Mesenchymal stem cell (in vitro differentiated cells and primary cell): ENCODE results near the gene TRHDE.

ENCODE experiments used
- DNase-seq: peaks from one replicate; pipeline ENCODE4 v3.0.0-alpha.2; 2013
- H2AFZ ChIP-seq: one replicate; pipeline ENCODE4 v1.6.1; 2013; ENCODE audit warnings: low read depth, mild to moderate bottlenecking, control low read depth, inconsistent platforms, low read length, moderate library complexity
- H2AK5ac ChIP-seq: 2 replicates; pipeline ENCODE4 v1.6.1; 2013; ENCODE audit warnings: low read length, moderate library complexity, mild to moderate bottlenecking, inconsistent platforms; ENCODE audit not compliant: severe bottlenecking
- H2BK120ac ChIP-seq: one replicate; pipeline ENCODE4 v1.6.1; 2013; ENCODE audit warnings: low read depth, mild to moderate bottlenecking, inconsistent platforms, low read length, moderate library complexity
- H2BK12ac ChIP-seq, 2 experiments: one replicate each; pipeline ENCODE4 v1.6.1; 2013; ENCODE audit warnings: inconsistent platforms in 2 of 2, low read length in 2 of 2, mild to moderate bottlenecking in 2 of 2, moderate library complexity in 2 of 2, control low read depth in 1 of 2
- H2BK15ac ChIP-seq: one replicate; pipeline ENCODE4 v1.6.1; 2013; ENCODE audit warnings: mild to moderate bottlenecking, low read depth, inconsistent platforms; ENCODE audit not compliant: poor library complexity, severe bottlenecking
- H2BK5ac ChIP-seq: 2 replicates; pipeline ENCODE4 v1.6.1; 2013; ENCODE audit warnings: low read depth, mild to moderate bottlenecking, low read length, control low read depth, inconsistent platforms; ENCODE audit not compliant: poor library complexity, severe bottlenecking
- H3K14ac ChIP-seq, 2 experiments: one replicate each; pipeline ENCODE4 v1.6.1; 2013; ENCODE audit warnings: inconsistent platforms in 2 of 2, low read length in 2 of 2, control low read depth in 1 of 2, mild to moderate bottlenecking in 1 of 2, moderate library complexity in 1 of 2
- H3K18ac ChIP-seq, 2 experiments: one replicate each; pipeline ENCODE4 v1.6.1; 2013; ENCODE audit warnings: inconsistent platforms in 2 of 2, low read length in 2 of 2, control low read depth in 1 of 2, low read depth in 1 of 2, mild to moderate bottlenecking in 1 of 2
- H3K23ac ChIP-seq, 2 experiments: one replicate each; pipeline ENCODE4 v1.6.1; 2013; ENCODE audit warnings: inconsistent platforms in 2 of 2, low read length in 2 of 2, mild to moderate bottlenecking in 2 of 2, moderate library complexity in 2 of 2, control low read depth in 1 of 2
- H3K27ac ChIP-seq: 2 replicates; pipeline ENCODE4 v1.5.1; 2013; ENCODE audit warnings: mild to moderate bottlenecking, moderate library complexity, low read length, control low read depth, inconsistent platforms; ENCODE audit not compliant: poor library complexity, severe bottlenecking
- H3K27me3 ChIP-seq, 2 experiments: 2 replicates each; pipeline versions ENCODE4 v1.6.1 to v1.7.0; 2013; ENCODE audit warnings: low read length in 2 of 2, mild to moderate bottlenecking in 2 of 2, moderate library complexity in 2 of 2, control low read depth in 1 of 2, inconsistent platforms in 1 of 2; ENCODE audit not compliant: control insufficient read depth in 1 of 2, insufficient read depth in 1 of 2
- H3K36me3 ChIP-seq, 2 experiments: 2 replicates each; pipeline versions ENCODE4 v1.6.1 to v1.7.0; 2013; ENCODE audit warnings: low read length in 2 of 2, control low read depth in 1 of 2, inconsistent platforms in 1 of 2, low read depth in 1 of 2, mild to moderate bottlenecking in 1 of 2; ENCODE audit not compliant: insufficient read depth in 2 of 2, control insufficient read depth in 1 of 2
- H3K4ac ChIP-seq, 2 experiments: one replicate each; pipeline ENCODE4 v1.6.1; 2013; ENCODE audit warnings: inconsistent platforms in 2 of 2, low read length in 2 of 2, mild to moderate bottlenecking in 2 of 2, moderate library complexity in 2 of 2, control low read depth in 1 of 2, low read depth in 1 of 2
- H3K4me1 ChIP-seq: 2 replicates; pipeline ENCODE4 v1.6.1; 2013; ENCODE audit warnings: low read depth, low read length, control low read depth; ENCODE audit not compliant: control insufficient read depth, insufficient read depth
- H3K4me2 ChIP-seq: 2 replicates; pipeline ENCODE4 v1.6.1; 2013; ENCODE audit warnings: low read length, mild to moderate bottlenecking, inconsistent platforms; ENCODE audit not compliant: poor library complexity, severe bottlenecking
- H3K4me3 ChIP-seq, 2 experiments: 2 replicates each; pipeline versions ENCODE4 v1.5.1 to v1.7.0; 2013; ENCODE audit warnings: low read length in 2 of 2, mild to moderate bottlenecking in 2 of 2, control low read depth in 1 of 2, low read depth in 1 of 2; ENCODE audit not compliant: insufficient read depth in 1 of 2
- H3K79me1 ChIP-seq: replicated peaks from 2 replicates; pipeline ENCODE4 v1.6.1; 2013; ENCODE audit warnings: mild to moderate bottlenecking, control low read depth, low read length, inconsistent platforms; ENCODE audit not compliant: poor library complexity, severe bottlenecking
- H3K9ac ChIP-seq: 2 replicates; pipeline ENCODE4 v1.7.0; 2013; ENCODE audit warnings: mild to moderate bottlenecking, low read length, moderate library complexity
- H3K9me3 ChIP-seq: 2 replicates; pipeline ENCODE4 v1.7.0; 2013; ENCODE audit warnings: mild to moderate bottlenecking, low read length; ENCODE audit not compliant: control insufficient read depth
- H4K8ac ChIP-seq: one replicate; pipeline ENCODE4 v1.6.1; 2013; ENCODE audit warnings: inconsistent platforms, mild to moderate bottlenecking, low read length, moderate library complexity
- H4K91ac ChIP-seq: one replicate; pipeline ENCODE4 v1.6.1; 2013; ENCODE audit warnings: mild to moderate bottlenecking, low read length, inconsistent platforms
- WGBS: methylation state at CpG from one replicate; pipeline ENCODE4 v1.1.7; 2013; ENCODE audit warnings: mixed read lengths; 5-methylcytosine and 5-hydroxymethylcytosine counted together

Gene TRHDE

GRCh38 chr12:72716221-72716620 is 444.1 kb downstream of the TRHDE start:
- Histone ChIP-seq H2BK15ac (no peak overlapping the region), H3K4me3 (no peak overlapping the region), H3K18ac (no peak overlapping the region), H4K8ac (no peak overlapping the region), H3K27ac (no peak overlapping the region), H3K14ac (no peak overlapping the region), H3K9ac (no peak overlapping the region), H2BK12ac (no peak overlapping the region), H3K9me3 (no peaks in the 10 kb centered on the region), H3K4me2 (no peak overlapping the region), H3K4ac (no peak overlapping the region), H3K79me1 (no peaks in the 10 kb centered on the region), H2BK120ac (no peak overlapping the region), H2AFZ (no peak overlapping the region), H3K4me1 (no peaks in the 10 kb centered on the region), H2AK5ac (no peak overlapping the region), H3K36me3 (no peaks in the 10 kb centered on the region), H3K23ac (no peak overlapping the region), H2BK5ac (no peak overlapping the region), H3K27me3 (no peaks in the 10 kb centered on the region), H4K91ac (no peak overlapping the region)
- WGBS, result 91% methylated on average over 2 of the region's 2 CpGs
- no peak for DNase-seq

- Histone ChIP-seq H3K27me3 (no peaks in the 10 kb centered on the region), H3K36me3 (no peaks in the 10 kb centered on the region), H3K9me3 (no peaks in the 10 kb centered on the region), H4K8ac (no peak overlapping the region), H3K23ac (no peak overlapping the region), H3K18ac (no peak overlapping the region), H3K4me3 (no peak overlapping the region), H2AK5ac (no peak overlapping the region), H3K14ac (no peak overlapping the region), H2BK120ac (no peak overlapping the region), H3K9ac (no peak overlapping the region), H4K91ac (no peak overlapping the region), H3K4me2 (no peak overlapping the region), H2BK12ac (no peak overlapping the region), H3K4ac (no peak overlapping the region), H3K4me1 (no peaks in the 10 kb centered on the region), H2BK5ac (no peak overlapping the region), H2AFZ (no peak overlapping the region), H2BK15ac (no peak overlapping the region), H3K79me1 (no peaks in the 10 kb centered on the region), H3K27ac (no peak overlapping the region)
- WGBS, result 35% methylated on average over 1 of the region's 1 CpG
- DNase-seq, result no peak
Observed at GRCh38 chr12:72717036-72717435, 444.9 kb downstream of the TRHDE start.
